ENCODE results near the gene PLEKHM1. TPM values are rescaled to one million over a fixed set of nuclear protein-coding genes. Genes with fewer than 3 reads are reported as not detected.

The PLEKHM1 gene
- total and polyA plus RNA-seq, 4 donors: 6.2 to 15.8 (median 8.5) TPM

DNA sequence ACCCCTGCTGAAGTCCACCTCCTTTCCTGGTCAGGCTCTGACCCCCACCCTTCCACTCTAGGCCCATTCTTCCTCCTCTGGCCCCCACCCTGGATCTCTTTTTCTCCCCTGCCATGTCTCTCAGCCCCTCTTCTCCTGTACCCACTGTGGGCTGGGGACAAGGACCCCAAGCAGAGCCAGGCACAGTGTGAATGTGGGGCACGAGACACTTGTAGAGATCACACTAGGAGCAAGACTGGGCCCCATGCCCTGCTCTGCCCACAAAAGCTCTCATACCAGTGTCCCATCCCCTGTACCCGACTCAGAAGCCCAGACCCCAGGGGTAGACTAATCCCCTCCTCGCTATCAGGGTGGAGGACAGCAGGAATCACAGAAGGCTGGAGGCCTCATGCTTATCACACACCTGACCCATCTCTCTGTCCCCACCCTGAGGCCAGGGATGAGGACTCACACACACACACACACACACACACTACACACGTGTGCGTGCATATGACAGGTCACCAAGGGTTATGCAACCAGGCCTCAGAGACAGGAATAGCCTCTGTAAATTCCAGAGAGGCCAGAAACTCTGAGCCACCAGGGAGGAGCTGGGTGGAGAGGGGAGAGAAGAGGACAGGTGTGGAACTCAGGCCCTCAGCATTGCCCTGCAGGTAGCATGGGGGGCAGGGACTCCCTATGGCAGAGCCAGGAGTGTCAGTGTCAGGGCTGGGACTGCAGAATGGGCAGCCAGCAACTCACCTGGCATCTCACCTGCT, 79.0 kb downstream of the PLEKHM1 start:
- Histone ChIP-seq H3K9me3 (ENCODE audit: control insufficient read depth in 4 of 4, low read length in 3 of 4) (no peaks in the 10 kb centered on the region), H3K27me3 (ENCODE audit: control insufficient read depth in 4 of 4, insufficient read depth in 4 of 4, low read length in 3 of 4) (no peaks in the 10 kb centered on the region), H3K27ac (ENCODE audit: low read depth in 1 of 2, low read length in 2 of 2) (no peak overlapping the region), H3K4me3 (ENCODE audit: low read depth in 1 of 3, low read length in 3 of 3) (no peak overlapping the region), H3K36me3 (ENCODE audit: control insufficient read depth in 4 of 4, insufficient read depth in 3 of 4, low read depth in 1 of 4, low read length in 3 of 4) (no peaks in the 10 kb centered on the region), H3K9ac (ENCODE audit: low read depth in 1 of 2, low read length in 2 of 2) (no peak overlapping the region), H3K4me1 (ENCODE audit: control insufficient read depth in 4 of 4, insufficient read depth in 4 of 4, low read length in 3 of 4) (peaks cover 0 to 3% (median 0%) of the 10 kb centered on the region in 4 donors)
- TF ChIP-seq RAD21 (IDR thresholded peaks at IDR 0.05): no peak
- no peak for TF ChIP-seq CTCF (IDR thresholded peaks at IDR 0.05; ENCODE audit: low read depth, low read length, missing input control)
- DNase-seq (ENCODE audit: low spot score): no peak
- 85% methylated on average over 5 of the region's 5 CpGs for WGBS

DNA sequence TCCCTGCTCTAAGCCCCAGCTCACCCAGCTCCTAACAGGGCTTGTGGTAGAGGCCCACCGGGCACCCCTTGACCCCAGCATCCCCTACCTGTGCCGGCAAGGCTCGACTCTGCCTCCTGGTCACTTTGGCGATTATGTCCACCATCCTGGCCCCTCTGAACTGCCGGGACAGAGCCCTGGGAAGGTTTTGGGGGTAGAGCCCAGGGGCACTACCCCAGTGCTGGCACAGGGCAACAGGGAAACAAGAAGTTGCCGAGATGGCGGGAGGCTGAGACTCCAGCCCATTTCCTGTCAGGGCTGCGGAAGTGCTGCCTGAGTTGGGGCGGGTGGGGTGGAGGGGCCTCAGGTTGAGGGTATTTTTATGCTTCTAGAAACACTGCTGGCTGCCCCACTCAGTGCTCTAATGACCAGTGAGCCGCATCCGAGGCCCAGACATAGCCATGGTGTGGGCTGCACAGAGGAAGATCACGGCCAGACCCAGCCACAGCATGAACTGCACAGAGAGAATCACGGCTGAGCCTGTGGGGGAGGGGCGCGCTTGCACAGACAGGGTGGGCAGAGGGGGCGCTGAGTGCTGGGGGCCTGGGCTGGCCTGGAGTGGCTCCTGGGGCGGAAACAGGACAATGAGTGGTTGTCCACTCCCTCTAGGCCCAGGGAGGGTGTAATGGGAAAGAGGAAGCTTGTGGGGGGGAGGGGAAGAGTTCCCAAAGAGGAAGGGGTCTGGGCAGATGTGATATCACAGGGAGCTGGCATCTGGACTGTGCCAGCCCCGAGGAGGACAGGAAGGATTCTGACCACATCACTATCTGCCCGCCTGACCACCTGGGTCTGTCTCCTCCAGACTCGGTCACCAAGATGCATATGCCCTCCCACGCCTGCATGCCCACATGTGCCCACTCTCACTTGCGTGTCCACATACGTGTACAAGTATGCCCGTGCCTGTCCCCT, 80.1 kb downstream of the PLEKHM1 start:
- no peaks in the 10 kb centered on the region for H3K36me3 ChIP-seq (ENCODE audit: control insufficient read depth in 4 of 4, insufficient read depth in 3 of 4, low read depth in 1 of 4, low read length in 3 of 4)

GRCh38 chr17:45409659-45410076, 80.9 kb downstream of the PLEKHM1 start:
- TF ChIP-seq REST (IDR thresholded peaks at IDR 0.05) (no peak), YY1 (IDR thresholded peaks at IDR 0.05) (no peak), FOXA1 (IDR thresholded peaks at IDR 0.05) (no peak)
- TF ChIP-seq, protein P1, sequence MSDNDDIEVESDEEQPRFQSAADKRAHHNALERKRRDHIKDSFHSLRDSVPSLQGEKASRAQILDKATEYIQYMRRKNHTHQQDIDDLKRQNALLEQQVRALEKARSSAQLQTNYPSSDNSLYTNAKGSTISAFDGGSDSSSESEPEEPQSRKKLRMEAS (IDR thresholded peaks at IDR 0.05): no peak
- Histone ChIP-seq H3K27me3 (ENCODE audit: control insufficient read depth in 4 of 4, insufficient read depth in 4 of 4, low read length in 3 of 4) (no peaks in the 10 kb centered on the region), H3K9ac (ENCODE audit: low read depth in 1 of 2, low read length in 2 of 2) (peak overlapping the region in 1 of 2 donors; percentile 5), H3K27ac (ENCODE audit: low read depth in 1 of 2, low read length in 2 of 2) (no peak overlapping the region), H3K4me1 (ENCODE audit: control insufficient read depth in 4 of 4, insufficient read depth in 4 of 4, low read length in 3 of 4) (peaks cover 0 to 3% (median 0%) of the 10 kb centered on the region in 4 donors), H3K9me3 (ENCODE audit: control insufficient read depth in 4 of 4, low read length in 3 of 4) (no peaks in the 10 kb centered on the region), H3K36me3 (ENCODE audit: control insufficient read depth in 4 of 4, insufficient read depth in 3 of 4, low read depth in 1 of 4, low read length in 3 of 4) (no peaks in the 10 kb centered on the region), H3K4me3 (ENCODE audit: low read depth in 1 of 3, low read length in 3 of 3) (peak overlapping the region; percentile 0 to 37 (median 22))
- no peak for DNase-seq (ENCODE audit: low spot score)
- WGBS: 62% methylated on average over 5 of the region's 5 CpGs

More for the DNA sequence above, 80.1 kb downstream of the PLEKHM1 start:
- Histone ChIP-seq H3K27ac (ENCODE audit: low read depth in 1 of 2, low read length in 2 of 2) (peak overlapping the region; percentile 39 to 68), H3K4me3 (ENCODE audit: low read depth in 1 of 3, low read length in 3 of 3) (peak overlapping the region; percentile 0 to 37 (median 22)), H3K9me3 (ENCODE audit: control insufficient read depth in 4 of 4, low read length in 3 of 4) (no peaks in the 10 kb centered on the region), H3K4me1 (ENCODE audit: control insufficient read depth in 4 of 4, insufficient read depth in 4 of 4, low read length in 3 of 4) (peaks cover 0 to 3% (median 0%) of the 10 kb centered on the region in 4 donors), H3K9ac (ENCODE audit: low read depth in 1 of 2, low read length in 2 of 2) (peak overlapping the region; percentile 5 to 17), H3K27me3 (ENCODE audit: control insufficient read depth in 4 of 4, insufficient read depth in 4 of 4, low read length in 3 of 4) (no peaks in the 10 kb centered on the region)
- DNase-seq (ENCODE audit: low spot score): no peak
- 72% methylated on average over 24 of the region's 24 CpGs for WGBS
- TF ChIP-seq SP1 (IDR thresholded peaks at IDR 0.05) (no peak), ZBTB33 (IDR thresholded peaks at IDR 0.05) (no peak)
